Right renal cortex interstitium (tissue), 3 donors: Measurements from ENCODE around the gene ACLY. TPM values are rescaled to one million over a fixed set of nuclear protein-coding genes. Genes with fewer than 3 reads are reported as not detected.
"Not testable (repeated sequence)": the region's sequence is repeated elsewhere in the genome, so short reads cannot be mapped to it uniquely, and the experiment has no call there.

Experiments
- DNase-seq, 3 donors: peaks; one replicate each; pipeline ENCODE4 v3.0.0-alpha.2; 2013; ENCODE audit warnings: low read depth in 3 of 3, low spot score in 2 of 3
- polyA plus RNA-seq, 3 donors: library from polyadenylated mRNA; unstranded; fragments of 120-200 nt; gene quantifications; one replicate each; pipeline ENCODE4 v1.2.1, GENCODE V29; 2013; ENCODE audit not compliant: insufficient read length in 3 of 3

ACLY gene
- polyA plus RNA-seq, 3 donors, result 80.8 to 94.8 (median 86.0) TPM

- no peak for DNase-seq
Measured at GRCh38 chr17:41836550-41837196, 82.1 kb downstream of the ACLY start.

- DNase-seq, result no peak
Measured at GRCh38 chr17:41835800-41836549, 82.8 kb downstream of the ACLY start, which contains the start of gene NT5C3B. NT5C3B (minus strand) TSS chr17:41836232; CDS start chr17:41836193, 39 bp downstream.

GRCh38 chr17:41835214-41835799 is 83.4 kb downstream of the ACLY start:
- DNase-seq, result no peak

GRCh38 chr17:41829961-41830360 is 88.8 kb downstream of the ACLY start:
- DNase-seq, result not testable (repeated sequence)

GRCh38 chr17:41825175-41825845 is 93.4 kb downstream of the ACLY start:
- no peak for DNase-seq

GRCh38 chr17:41824086-41824485 is 94.7 kb downstream of the ACLY start:
- DNase-seq, result no peak

GRCh38 chr17:41823580-41823979 is 95.2 kb downstream of the ACLY start:
- no peak for DNase-seq

- DNase-seq, result no peak
Measured at GRCh38 chr17:41823141-41823524, 95.6 kb downstream of the ACLY start.

- DNase-seq, result no peak
Measured at GRCh38 chr17:41822216-41823140, 96.3 kb downstream of the ACLY start.

GRCh38 chr17:41821776-41822175 is 97.0 kb downstream of the ACLY start:
- DNase-seq, result no peak

GRCh38 chr17:41818024-41818423 is 100.7 kb downstream of the ACLY start:
- no peak for DNase-seq

Other genes starting within 250 kb of the ACLY start
- 100 to 1,000 TPM; 766 to 777 (median 774) TPM for gene EIF1, start 230.1 kb downstream of the ACLY start, polyA plus RNA-seq
- not detected for gene GAST, start 206.6 kb downstream of the ACLY start, polyA plus RNA-seq
- gene HAP1, start 184.3 kb downstream of the ACLY start, polyA plus RNA-seq, result 1 to 10 TPM in 1 of 3 donors, under 1 TPM in 2; 0.69 to 1.1 (median 0.98) TPM
- gene JUP, start 132.2 kb downstream of the ACLY start, polyA plus RNA-seq, result 100 to 1,000 TPM; 170 to 196 (median 178) TPM
- 10 to 100 TPM; 32.8 to 40.6 (median 39.3) TPM for gene P3H4, start 107.0 kb downstream of the ACLY start, polyA plus RNA-seq
- 100 to 1,000 TPM; 123 to 139 (median 125) TPM for gene FKBP10, start 105.9 kb downstream of the ACLY start, polyA plus RNA-seq
- 100 to 1,000 TPM in 2 of 3 donors, 10 to 100 TPM in 1; 99.0 to 122 (median 108) TPM for gene NT5C3B, start 82.7 kb downstream of the ACLY start, polyA plus RNA-seq
- gene KLHL10, start 81.1 kb downstream of the ACLY start, polyA plus RNA-seq, result under 1 TPM; 0.17 to 0.28 (median 0.24) TPM
- gene KLHL11, start 53.5 kb downstream of the ACLY start, polyA plus RNA-seq, result 10 to 100 TPM in 1 of 3 donors, 1 to 10 TPM in 2; 8.2 to 10.5 (median 9.5) TPM
- 1 to 10 TPM; 5.5 to 6.9 (median 6.5) TPM for gene ODAD4, start 11.7 kb upstream of the ACLY start, polyA plus RNA-seq
- 10 to 100 TPM; 58.1 to 62.3 (median 60.6) TPM for gene CNP, start 47.8 kb upstream of the ACLY start, polyA plus RNA-seq
- 100 to 1,000 TPM; 150 to 173 (median 163) TPM for gene DNAJC7, start 98.5 kb upstream of the ACLY start, polyA plus RNA-seq
- gene NKIRAS2, start 101.1 kb upstream of the ACLY start, polyA plus RNA-seq, result 10 to 100 TPM; 42.9 to 49.9 (median 49.0) TPM
- gene C17orf113, start 131.7 kb upstream of the ACLY start, polyA plus RNA-seq, result 1 to 10 TPM; 3.1 to 3.2 (median 3.2) TPM
- gene ZNF385C, start 179.5 kb upstream of the ACLY start, polyA plus RNA-seq, result 1 to 10 TPM; 4.5 to 7.8 (median 6.1) TPM
- gene DHX58, start 193.8 kb upstream of the ACLY start, polyA plus RNA-seq, result 1 to 10 TPM; 6.9 to 8.6 (median 7.4) TPM
- 10 to 100 TPM; 52.3 to 57.6 (median 55.0) TPM for gene KAT2A, start 202.4 kb upstream of the ACLY start, polyA plus RNA-seq
- under 1 TPM; 0.14 to 0.17 (median 0.17) TPM for gene HSPB9, start 203.9 kb upstream of the ACLY start, polyA plus RNA-seq
- gene RAB5C, start 236.0 kb upstream of the ACLY start, polyA plus RNA-seq, result 100 to 1,000 TPM; 121 to 138 (median 125) TPM